GM21515 (cell line): ENCODE measurements around the gene MAD1L1.
"Not testable (repeated sequence)": the region's sequence is repeated elsewhere in the genome, so short reads cannot be mapped to it uniquely, and the experiment has no call there.

ENCODE experiments used
- ATAC-seq: cut with Tn5 transposase; IDR thresholded peaks from one replicate; pipeline ENCODE4 v1.9.1; 2021; ENCODE audit not compliant: unreplicated experiment

The MAD1L1 gene

DNA sequence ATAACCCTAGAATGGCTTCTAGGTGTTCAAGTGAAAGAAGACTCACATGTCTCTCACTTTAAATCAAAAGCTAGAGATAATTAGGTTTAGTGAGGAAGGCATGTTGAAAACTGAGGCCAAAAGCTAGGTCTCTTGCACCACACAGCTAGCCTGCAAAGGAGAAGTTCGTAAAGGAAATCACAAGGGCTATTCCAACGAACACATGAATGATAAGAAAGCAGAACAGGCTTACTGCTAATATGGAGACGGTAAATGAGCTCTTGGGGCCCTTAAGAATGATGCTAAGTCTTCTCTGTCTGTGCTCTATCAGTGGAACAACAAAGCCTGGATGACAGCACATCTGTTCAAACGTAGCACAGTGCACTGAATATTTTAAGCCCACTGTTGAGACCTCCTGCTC, 401.3 kb downstream of the MAD1L1 start:
- not testable (repeated sequence) for ATAC-seq

GRCh38 chr7:1829668-1830067, 403.1 kb downstream of the MAD1L1 start:
- ATAC-seq = not testable (repeated sequence)

- no peak for ATAC-seq
These were observed 403.6 kb downstream of the MAD1L1 start for GRCh38 chr7:1829111-1829510.

- ATAC-seq = not testable (repeated sequence)
These were observed 404.6 kb downstream of the MAD1L1 start for GRCh38 chr7:1828170-1828569.

DNA sequence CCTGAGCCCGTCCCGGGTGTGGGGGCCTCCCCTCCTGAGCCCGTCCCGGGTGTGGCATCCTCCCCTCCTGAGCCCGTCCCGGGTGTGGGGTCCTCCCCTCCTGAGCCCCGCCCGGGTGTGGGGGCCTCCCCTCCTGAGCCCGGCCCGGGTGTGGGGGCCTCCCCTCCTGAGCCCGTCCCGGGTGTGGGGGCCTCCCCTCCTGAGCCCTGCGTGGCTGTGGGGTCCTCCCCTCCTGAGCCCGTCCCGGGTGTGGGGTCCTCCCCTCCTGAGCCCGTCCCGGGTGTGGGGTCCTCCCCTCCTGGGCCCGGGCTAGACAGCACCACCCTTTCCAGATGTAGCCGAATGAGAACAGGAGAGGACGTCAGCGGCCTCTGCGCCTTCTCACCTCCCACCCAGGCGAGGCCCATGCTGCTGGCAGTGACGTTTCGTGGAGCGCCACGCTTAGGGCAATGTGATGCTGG, 405.2 kb downstream of the MAD1L1 start:
- not testable (repeated sequence) for ATAC-seq

DNA sequence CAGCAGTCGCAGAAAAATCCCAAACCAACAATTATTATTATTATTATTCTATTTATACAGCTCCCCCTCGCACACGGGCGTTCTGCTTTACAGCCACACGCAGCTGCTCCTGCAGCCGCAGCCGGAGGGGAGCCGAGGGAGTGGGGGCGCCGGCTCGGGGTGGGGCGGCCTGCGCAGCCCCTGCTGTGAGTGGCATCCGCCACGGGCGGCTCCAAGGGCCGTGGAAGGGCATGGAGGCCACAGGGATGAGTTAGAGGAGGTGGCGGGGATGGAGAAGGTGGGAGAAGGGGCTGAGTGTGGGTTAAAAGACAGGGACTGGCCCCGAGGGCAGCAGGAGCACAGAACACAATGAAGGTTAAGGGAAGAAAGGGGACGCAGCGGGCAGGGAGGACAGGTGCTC, 405.8 kb downstream of the MAD1L1 start:
- ATAC-seq = not testable (repeated sequence)

DNA sequence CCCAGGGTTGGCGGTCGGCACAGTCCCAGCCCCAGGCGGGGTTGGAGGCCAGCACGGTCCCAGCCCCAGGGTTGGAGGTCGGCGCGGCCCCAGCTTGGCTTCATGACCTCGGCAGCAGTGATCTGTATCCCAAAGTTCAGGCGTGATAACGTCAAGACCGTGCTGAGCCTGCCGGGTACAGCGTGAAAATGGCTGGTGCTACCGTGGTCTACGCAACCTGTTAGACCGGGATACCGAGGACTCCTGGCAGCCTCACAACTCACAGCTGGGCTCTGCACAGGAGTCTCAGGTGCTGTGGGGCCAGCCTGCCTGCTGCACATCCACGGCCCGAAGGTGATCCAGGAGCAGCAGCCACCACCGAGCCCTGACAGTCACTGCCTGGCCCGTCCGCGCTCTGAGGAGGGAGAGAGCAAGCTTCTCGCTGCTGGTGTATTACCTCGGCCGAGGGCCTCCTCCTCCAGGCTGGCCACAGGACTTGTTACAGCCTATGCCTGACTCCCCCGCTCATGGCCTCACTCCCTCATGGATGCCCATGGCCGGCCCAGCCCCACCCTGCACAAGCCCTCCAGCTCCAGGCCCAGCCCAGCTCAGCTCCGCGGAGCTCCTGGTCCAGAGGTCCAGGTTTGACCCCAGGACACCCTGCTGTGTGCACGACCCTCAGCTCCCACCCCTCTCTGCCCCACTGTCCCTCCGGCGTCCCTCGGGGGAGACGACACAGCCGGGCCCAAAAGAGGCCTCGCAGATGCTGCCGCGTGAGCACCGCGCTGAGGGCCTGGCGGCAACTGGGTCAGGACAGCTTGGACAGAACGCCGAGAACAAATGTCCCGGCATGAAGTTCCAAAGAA, 406.6 kb downstream of the MAD1L1 start:
- no peak for ATAC-seq

- ATAC-seq = not testable (repeated sequence)
These were observed 407.2 kb downstream of the MAD1L1 start for GRCh38 chr7:1825647-1825896.

DNA sequence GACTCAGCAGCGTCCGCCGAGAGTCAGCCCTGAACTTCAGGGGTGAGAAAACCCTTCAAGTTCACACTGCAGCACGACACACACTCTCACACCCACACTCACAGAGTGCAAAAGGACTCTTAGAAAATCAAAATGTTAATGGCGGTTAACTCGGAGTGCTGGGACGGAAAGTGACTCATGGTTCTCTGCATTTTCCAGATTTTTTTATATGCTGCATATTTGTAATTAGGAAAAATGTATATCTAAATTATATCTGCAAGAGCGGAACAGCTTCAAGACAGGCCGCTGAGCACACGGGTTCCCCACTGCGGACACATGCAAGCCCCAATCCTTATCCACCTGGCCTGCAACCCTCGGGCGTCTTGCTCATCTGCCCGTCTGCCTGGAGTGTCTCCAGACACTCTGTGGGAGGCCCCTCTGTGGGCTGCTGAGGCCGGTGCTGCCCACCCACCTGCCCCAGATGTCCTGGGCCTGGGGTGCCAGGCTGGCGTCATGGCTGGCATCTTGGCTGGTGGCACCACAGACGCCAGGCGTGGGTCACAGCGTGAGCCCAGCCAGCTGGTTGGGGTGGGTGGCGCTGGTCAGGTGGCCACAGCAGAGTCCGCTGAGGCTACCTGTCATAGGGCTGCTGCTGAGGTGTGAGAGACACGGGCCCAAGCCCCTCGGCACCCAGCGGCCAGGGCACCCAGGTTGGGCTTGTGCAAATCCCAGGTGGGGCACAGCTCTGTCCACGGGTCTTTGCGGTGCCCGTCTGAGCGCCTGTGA, 407.7 kb downstream of the MAD1L1 start:
- ATAC-seq = not testable (repeated sequence)

DNA sequence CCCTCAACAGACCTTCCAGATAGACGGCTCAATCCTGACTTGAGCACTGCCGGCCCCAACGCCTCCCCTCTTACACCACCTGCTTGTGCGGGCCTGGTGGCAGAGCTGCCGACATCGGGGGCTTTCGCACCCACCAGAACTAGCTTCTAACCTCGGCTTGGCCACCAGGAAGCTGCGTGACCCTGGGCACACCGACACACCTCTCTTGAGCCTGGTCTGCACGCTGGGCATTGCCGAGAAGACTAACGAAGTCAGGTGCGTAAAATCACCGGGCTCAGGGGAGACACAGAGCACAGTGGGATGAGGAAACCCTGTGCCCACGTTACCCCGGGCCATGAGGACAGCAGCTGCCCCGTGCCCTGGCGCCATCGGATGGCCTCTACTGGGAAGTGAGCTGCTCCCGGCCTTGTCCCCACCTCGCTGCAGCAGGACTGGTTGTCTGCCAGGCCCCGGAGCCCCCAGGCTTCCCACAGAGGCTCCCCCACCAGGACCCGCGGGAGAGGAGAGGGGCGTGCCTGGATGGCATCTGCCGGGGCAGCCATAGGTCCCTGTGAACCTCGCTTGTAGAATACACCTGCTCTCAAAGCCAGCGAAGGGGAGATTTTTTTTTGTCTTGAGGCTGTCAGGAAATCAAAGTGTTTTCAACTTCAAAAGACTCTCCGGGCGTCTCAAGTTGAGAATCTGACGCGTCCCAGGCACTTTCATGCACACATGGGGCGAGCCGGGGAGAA, 408.4 kb downstream of the MAD1L1 start:
- not testable (repeated sequence) for ATAC-seq

DNA sequence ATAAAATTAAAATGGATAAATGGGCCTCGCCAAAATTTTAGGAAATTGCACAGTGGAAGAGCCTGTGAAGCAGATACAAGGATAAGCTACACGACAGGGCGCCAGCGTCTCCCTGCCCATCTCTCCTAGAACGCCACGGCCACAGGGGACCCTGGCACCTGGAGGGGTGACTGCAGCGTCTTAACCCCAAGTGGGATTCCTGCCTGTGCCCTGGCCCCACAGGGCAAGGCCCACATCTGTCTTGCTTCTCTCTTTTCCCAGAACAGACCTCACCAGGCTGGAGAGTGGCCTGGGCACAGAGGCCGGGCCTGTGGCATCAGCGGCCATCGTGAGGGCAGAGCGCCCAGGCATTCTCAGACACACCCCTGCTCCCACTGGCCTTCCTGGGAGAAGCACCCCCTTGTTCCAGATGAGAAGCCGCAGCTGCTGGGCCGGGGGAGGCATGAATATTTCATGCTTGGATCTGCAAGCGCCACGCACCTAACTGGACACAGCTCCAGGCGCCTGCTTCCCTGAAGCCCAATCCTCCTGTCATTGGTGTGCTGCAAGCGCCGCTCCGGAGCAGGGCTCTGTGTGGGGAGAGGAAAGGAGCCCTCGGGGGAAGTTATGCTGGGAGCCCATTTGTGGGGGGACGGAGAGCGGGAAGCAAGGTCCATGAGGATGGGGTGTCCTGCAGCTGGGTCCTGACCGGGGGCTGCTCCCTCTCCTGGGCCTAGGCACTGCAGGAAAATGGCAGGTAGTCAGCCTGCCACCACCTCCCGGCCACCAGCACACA, 409.2 kb downstream of the MAD1L1 start:
- no peak for ATAC-seq

DNA sequence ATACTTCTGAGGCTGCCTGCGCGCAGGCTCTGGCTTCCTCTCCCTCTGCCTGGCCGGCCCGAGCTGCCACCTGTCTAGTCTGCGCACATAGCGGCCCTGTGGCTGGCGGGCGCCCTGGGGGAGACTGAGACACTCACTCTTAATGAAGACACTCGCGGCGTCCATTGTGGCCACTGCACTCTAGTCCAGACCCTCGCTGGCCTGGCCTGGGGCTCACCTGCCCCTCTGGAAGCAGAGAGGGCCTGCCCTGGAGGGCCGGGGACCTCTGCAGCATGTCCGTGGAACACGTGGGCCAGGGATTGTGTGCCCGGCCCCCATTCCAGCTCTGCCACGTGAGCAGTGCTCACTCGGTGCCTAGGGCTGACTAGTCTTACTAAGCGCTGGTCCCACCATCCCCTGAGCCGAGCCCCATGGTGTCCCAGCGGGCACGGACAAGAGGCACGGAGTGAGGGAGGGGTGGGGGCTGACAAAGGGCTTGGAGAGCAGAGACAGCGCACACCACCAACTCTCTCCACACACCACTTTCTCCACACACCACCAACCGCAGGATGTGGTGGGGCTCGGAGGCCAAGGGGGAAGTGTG, 413.4 kb downstream of the MAD1L1 start:
- ATAC-seq = no peak

DNA sequence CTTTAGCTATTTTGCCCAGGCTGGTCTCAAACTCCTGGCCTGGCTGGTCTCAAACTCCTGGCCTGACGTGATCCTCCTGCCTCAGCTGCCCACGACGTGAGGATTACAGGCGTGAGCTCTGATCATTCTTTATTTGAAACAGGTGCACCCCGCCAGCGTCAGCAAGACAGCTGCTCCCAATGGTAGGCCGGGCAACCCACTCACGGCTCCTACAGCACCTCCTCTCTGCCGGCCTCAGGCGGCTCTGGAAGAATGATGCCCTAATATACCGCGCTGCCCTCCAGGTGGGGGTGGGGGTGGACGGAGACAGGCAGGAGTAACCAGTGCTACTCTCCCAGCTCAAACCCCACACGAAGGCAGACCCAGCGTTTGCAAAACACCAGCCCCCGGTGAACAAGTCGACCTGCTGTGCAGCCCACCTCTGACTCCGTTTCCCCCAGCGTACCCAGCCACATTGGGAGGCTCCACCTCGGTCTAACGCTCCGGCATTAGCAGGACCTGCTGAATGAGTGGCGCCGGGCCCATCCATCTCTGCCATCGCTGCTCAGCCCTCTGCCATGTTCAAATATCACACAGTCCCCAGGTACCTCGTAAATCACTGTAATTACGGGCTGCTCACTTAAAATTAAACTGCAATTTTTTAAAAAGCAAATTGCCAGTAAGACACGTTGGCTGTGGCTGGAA, 414.0 kb downstream of the MAD1L1 start:
- no peak for ATAC-seq

GRCh38 chr7:1817061-1817712, 415.6 kb downstream of the MAD1L1 start:
- no peak for ATAC-seq

DNA sequence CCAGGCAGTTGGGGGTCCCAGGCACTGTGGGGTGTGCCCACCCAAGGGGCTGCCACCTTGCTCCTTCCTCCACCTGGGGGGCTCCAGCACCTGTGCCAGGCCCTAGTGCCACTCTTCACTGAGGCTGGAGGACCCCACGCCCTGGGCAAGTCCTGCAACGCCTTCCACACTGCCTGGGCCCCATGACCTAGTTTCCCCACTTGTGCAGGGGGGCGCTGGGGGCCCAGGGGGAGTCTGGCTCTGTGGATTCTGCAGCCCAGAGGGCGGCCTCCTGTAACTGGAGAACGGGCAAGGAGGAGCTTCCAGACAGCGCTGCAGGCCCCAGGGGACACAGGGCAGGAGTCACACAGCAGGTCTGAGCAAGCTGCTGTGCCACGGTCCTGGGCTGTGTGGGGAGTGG, 416.3 kb downstream of the MAD1L1 start:
- ATAC-seq = not testable (repeated sequence)

- ATAC-seq = not testable (repeated sequence)
These were observed 417.0 kb downstream of the MAD1L1 start for GRCh38 chr7:1815551-1816281.

- no peak for ATAC-seq
These were observed 417.7 kb downstream of the MAD1L1 start for GRCh38 chr7:1815051-1815481.

DNA sequence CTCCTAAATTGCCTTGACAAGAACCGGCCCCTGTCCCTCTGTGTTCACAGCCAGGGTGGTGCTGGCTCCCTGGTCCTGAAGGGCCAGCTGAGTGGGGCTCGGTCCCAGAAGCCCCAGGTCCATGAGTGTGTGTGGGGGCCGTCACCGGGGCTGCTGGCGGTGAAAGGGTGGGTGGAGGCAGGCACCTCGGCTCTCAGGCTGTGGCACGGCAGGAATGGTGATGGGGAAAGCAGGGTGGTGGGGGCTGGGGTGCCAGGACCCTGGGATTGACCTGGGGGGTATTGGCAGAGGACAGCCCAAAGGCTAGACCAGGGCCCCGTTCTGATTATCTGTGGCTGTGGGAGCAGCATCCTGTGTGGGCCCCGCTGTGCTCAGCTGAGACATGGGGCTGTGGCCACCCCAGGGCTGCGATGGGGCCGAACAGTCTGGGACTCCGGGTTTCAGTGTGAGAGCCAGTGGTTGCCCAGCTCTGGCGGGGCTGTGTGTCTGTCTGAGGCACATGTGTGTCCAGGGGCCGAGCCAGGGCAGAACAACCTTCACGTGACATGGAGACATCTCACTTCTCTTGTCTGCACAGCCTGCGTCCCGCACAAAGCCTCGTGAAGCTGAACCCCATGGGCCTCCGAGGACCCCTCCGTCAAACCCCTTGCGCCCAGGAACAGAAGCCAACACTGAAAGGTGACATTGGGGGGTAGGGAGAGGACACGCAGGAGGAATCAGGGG, 418.5 kb downstream of the MAD1L1 start:
- no peak for ATAC-seq
